ENCODE results near the gene LRRK1. TPM values are rescaled to one million over a fixed set of nuclear protein-coding genes. Genes with fewer than 3 reads are reported as not detected.

LRRK1 gene, protein sequence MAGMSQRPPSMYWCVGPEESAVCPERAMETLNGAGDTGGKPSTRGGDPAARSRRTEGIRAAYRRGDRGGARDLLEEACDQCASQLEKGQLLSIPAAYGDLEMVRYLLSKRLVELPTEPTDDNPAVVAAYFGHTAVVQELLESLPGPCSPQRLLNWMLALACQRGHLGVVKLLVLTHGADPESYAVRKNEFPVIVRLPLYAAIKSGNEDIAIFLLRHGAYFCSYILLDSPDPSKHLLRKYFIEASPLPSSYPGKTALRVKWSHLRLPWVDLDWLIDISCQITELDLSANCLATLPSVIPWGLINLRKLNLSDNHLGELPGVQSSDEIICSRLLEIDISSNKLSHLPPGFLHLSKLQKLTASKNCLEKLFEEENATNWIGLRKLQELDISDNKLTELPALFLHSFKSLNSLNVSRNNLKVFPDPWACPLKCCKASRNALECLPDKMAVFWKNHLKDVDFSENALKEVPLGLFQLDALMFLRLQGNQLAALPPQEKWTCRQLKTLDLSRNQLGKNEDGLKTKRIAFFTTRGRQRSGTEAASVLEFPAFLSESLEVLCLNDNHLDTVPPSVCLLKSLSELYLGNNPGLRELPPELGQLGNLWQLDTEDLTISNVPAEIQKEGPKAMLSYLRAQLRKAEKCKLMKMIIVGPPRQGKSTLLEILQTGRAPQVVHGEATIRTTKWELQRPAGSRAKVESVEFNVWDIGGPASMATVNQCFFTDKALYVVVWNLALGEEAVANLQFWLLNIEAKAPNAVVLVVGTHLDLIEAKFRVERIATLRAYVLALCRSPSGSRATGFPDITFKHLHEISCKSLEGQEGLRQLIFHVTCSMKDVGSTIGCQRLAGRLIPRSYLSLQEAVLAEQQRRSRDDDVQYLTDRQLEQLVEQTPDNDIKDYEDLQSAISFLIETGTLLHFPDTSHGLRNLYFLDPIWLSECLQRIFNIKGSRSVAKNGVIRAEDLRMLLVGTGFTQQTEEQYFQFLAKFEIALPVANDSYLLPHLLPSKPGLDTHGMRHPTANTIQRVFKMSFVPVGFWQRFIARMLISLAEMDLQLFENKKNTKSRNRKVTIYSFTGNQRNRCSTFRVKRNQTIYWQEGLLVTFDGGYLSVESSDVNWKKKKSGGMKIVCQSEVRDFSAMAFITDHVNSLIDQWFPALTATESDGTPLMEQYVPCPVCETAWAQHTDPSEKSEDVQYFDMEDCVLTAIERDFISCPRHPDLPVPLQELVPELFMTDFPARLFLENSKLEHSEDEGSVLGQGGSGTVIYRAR (N-terminal part only)
- total RNA-seq (2014; rRNA removed; shearing (Covaris generic)): 0.20 and 1.7 TPM in 2 replicates

GRCh38 chr15:100918690-100919480 lies at the start of gene LRRK1:
Gene LRRK1 (plus strand): TSS chr15:100919357. CDS start chr15:100924633, 5,276 bp downstream.
- DNase-seq (ENCODE audit: low read depth): no peak

- peak; percentile 79 for DNase-seq (ENCODE audit: low read depth)
Observed at GRCh38 chr15:100873029-100873677, 46.0 kb upstream of the LRRK1 start.

GRCh38 chr15:100875495-100875894 lies 43.7 kb upstream of the LRRK1 start:
- DNase-seq (ENCODE audit: low read depth): no peak

GRCh38 chr15:100875976-100876375 lies 43.2 kb upstream of the LRRK1 start:
- DNase-seq (ENCODE audit: low read depth): no peak

- DNase-seq (ENCODE audit: low read depth): no peak
Observed at GRCh38 chr15:100877551-100877950, 41.6 kb upstream of the LRRK1 start.

DNA sequence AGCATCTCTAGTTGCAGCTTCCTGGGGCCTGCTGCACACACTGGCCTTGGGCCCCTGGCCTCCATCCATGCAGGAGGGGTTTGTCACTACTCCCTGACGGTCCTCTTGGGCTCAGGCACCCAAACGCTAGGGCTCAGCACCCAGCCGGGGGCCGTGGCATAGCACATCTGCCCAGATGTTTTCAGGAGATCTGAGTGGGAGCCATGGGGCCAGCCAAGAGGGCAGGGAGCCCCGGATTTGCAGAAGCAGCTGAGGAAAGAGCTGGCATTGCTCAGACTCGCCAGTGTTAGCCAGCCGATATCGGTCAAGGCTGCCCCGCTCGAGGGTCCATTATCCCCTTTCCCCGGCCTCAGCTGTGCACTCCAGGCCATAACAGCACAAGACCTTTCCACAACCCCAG lies 41.0 kb upstream of the LRRK1 start:
- DNase-seq (ENCODE audit: low read depth): no peak

DNA sequence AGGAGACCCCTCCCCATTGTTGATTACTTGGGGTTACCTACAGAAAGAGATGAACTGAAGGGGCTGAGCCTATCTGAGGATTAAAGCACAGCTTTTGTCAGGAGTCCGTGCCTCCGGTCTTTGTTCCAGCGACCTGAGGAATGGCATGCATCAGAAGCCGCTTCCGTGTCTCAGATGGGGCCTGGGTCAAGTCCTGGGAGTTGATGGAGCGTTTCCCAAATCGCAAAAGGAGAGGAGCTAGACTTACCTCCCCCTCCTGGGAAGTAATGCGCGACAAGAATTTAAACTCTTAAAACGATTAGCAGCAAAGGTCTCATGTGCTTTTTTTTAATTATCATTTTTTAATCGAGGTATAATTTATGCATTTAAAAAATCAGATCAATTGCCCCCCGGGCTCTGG lies 40.5 kb upstream of the LRRK1 start:
- DNase-seq (ENCODE audit: low read depth): no peak

- DNase-seq (ENCODE audit: low read depth): no peak
Observed at GRCh38 chr15:100879061-100879463, 40.1 kb upstream of the LRRK1 start.

DNA sequence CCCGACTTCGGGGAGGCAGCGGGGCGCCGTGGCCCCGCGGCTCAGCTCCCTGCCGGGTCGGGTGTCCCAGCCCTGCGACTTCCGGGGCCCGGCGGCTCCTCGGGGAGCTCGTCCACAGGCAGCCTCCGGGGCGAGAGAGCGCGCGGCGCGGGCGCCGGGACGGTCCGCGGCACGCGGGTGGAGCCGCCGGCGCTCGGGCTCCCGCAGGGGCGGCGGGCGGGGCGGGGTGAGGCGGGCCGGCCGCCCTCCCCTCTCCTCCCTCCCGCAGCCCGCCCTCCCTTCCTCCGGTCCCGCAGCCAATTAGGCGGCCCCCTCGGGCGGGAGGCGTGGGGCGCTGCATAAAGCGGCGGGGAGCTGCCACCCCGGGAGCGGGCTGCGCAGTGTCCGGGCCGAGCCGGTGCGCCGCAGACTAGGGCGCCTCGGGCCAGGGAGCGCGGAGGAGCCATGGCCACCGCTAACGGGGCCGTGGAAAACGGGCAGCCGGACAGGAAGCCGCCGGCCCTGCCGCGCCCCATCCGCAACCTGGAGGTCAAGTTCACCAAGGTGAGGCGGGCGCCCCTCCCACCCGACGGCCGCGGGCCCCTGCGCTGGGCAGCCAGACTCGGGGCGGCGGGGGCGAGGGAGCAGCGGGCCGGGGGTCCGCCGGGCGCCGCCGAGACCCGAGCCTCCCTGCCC lies 39.6 kb upstream of the LRRK1 start, which contains the start of gene ALDH1A3:
TSS of gene ALDH1A3 (plus strand) at position 368 of the 675 bp plus-strand sequence. CDS start at position 445, 77 bp downstream.
- peak; percentile 74 for DNase-seq (ENCODE audit: low read depth)

- DNase-seq (ENCODE audit: low read depth): peak; percentile 44
Observed at GRCh38 chr15:100880139-100880896, 38.8 kb upstream of the LRRK1 start.

GRCh38 chr15:100880897-100881242 lies 38.3 kb upstream of the LRRK1 start:
- no peak for DNase-seq (ENCODE audit: low read depth)

- no peak for DNase-seq (ENCODE audit: low read depth)
Observed at GRCh38 chr15:100881573-100882336, 37.4 kb upstream of the LRRK1 start.

- no peak for DNase-seq (ENCODE audit: low read depth)
Observed at GRCh38 chr15:100885116-100885515, 34.0 kb upstream of the LRRK1 start.

DNA sequence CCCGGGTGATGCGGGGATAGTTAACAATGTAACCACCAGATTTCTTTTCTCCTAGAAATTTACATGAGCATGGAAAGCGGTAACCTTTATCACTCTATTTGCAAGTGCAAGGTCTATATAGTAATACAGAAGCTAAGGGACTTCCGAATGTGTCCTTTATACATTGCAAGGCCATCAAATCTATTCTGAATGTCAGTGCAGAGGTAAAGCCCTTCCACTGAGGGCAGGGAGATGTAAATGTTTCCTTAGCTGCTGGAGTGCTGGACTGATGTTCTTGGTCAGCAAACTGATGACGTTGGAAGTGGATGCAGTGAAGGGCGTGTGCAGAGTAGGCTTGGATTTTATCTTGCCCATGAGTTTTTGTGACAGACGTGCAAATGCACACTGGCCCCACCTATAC lies 33.3 kb upstream of the LRRK1 start:
- no peak for DNase-seq (ENCODE audit: low read depth)

- no peak for DNase-seq (ENCODE audit: low read depth)
Observed at GRCh38 chr15:100887211-100887913, 31.8 kb upstream of the LRRK1 start.

DNA sequence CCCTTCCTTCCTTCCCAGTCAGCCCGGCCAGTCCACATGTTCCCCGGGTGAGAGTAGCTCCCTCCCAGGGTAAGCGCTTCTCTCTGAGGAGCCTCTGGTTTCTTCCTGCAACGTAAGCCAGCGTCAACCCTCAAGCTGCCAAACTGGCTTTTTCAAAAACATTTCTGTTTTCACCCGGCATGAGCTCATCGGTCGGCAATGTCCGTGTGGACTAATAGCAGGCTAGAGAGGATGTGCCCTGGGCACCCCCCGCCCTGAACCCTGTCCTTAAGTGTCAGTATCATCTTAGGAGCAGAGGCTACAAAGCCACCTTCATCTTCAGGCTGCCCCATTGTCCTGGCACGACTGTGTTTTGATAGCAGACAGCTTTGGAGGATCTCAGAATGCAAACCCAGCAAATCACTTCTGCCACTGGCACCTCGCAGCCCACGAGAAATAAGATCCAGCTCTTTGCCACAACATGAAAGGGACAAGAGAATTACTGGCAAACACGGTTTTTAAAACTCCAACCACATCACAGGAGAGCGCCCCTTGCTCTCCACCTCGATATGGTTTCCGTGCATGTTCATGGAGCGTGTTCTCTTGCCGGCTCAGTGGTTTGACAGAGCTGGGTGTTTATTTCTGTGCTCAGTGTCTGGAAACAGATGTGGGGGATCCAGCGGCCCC lies 29.6 kb upstream of the LRRK1 start:
- DNase-seq (ENCODE audit: low read depth): no peak

DNA sequence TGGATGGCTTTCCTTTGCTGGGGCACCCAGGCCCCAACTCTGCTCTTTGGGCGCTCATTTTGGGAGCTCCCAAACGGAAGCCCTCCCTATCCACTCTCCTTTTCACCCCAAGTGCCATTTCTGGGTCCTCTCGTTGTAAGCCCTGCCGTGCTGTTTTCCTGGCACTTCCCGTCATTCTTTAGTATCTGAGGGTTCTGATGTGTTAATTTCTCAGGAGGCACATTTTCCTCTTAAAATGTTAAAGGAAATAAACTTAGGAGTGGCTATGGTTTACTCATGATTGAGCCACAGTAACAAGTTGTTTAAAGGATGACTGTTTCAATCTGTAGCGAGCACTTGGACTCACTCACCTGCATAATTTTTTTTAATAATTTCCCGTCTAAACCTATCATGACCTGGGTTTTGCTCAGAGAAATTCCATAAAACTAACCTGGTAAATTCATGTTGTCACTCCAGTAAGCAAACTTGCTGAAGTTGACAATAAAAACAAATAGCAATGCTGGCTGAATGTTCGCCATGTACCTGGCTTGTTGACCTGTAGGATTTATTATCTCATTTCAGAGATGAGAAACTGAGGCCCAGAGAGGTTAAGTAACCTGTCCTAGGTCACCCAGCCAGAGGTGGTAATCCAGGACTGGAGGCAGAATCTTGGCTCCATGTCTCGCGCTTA lies 29.0 kb upstream of the LRRK1 start:
- DNase-seq (ENCODE audit: low read depth): no peak
